Astrocyte (in vitro differentiated cells and primary cell): ENCODE measurements around the gene B4GALT5. TPM values are rescaled to one million over a fixed set of nuclear protein-coding genes. Genes with fewer than 3 reads are reported as not detected.

ENCODE experiments used
- DNase-seq: peaks from one replicate; pipeline ENCODE4 v3.0.0-alpha.2; 2010; ENCODE audit warnings: low read depth
- FAIRE-seq: peaks from 2 replicates; lab custom pipeline; 2011; peaks lifted over from hg19 to GRCh38; lab: Jason Lieb, UNC
- H2AFZ ChIP-seq: 2 replicates; pipeline ENCODE4 v1.6.0; 2012; ENCODE audit warnings: low read depth, low read length, inconsistent platforms
- H3K27ac ChIP-seq: 2 replicates; pipeline ENCODE4 v1.5.1; 2011; ENCODE audit warnings: low read depth, low read length, inconsistent platforms
- H3K27me3 ChIP-seq: 2 replicates; pipeline ENCODE4 v1.6.0; 2011; ENCODE audit warnings: low read length, inconsistent platforms; ENCODE audit not compliant: insufficient read depth
- H3K36me3 ChIP-seq: 2 replicates; pipeline ENCODE4 v1.5.1; 2011; ENCODE audit warnings: low read length, inconsistent platforms; ENCODE audit not compliant: insufficient read depth
- H3K4me1 ChIP-seq: 2 replicates; pipeline ENCODE4 v1.5.1; 2011; ENCODE audit warnings: low read length, inconsistent platforms; ENCODE audit not compliant: insufficient read depth
- H3K4me2 ChIP-seq: 2 replicates; pipeline ENCODE4 v1.6.0; 2012; ENCODE audit warnings: low read length, inconsistent platforms
- H3K4me3 ChIP-seq: 2 replicates; pipeline ENCODE4 v1.5.1; 2011; ENCODE audit warnings: low read depth, mild to moderate bottlenecking, low read length, inconsistent platforms; ENCODE audit not compliant: insufficient read depth
- H3K79me2 ChIP-seq: 2 replicates; pipeline ENCODE4 v1.6.0; 2012; ENCODE audit warnings: mild to moderate bottlenecking, low read length, inconsistent platforms; ENCODE audit not compliant: insufficient read depth
- H3K9ac ChIP-seq: 2 replicates; pipeline ENCODE4 v1.6.0; 2012; ENCODE audit warnings: mild to moderate bottlenecking, low read length, inconsistent platforms
- H3K9me3 ChIP-seq: 2 replicates; pipeline ENCODE4 v1.5.1; 2012; ENCODE audit warnings: low read depth, mild to moderate bottlenecking, low read length, inconsistent platforms; ENCODE audit not compliant: insufficient read depth
- H4K20me1 ChIP-seq: 2 replicates; pipeline ENCODE4 v1.6.0; 2012; ENCODE audit warnings: low read length, inconsistent platforms; ENCODE audit not compliant: insufficient read depth
- H3K27ac Mint-ChIP-seq: one replicate; pipeline ENCODE4 v1.8.0; 2021; ENCODE audit warnings: mild to moderate bottlenecking, mixed read lengths; ENCODE audit not compliant: unreplicated experiment
- H3K27me3 Mint-ChIP-seq: one replicate; pipeline ENCODE4 v1.8.0; 2021; ENCODE audit warnings: low read depth, mixed read lengths; ENCODE audit not compliant: unreplicated experiment
- H3K36me3 Mint-ChIP-seq: one replicate; pipeline ENCODE4 v1.8.0; 2021; ENCODE audit warnings: low read depth, mixed read lengths; ENCODE audit not compliant: unreplicated experiment
- H3K4me1 Mint-ChIP-seq: one replicate; pipeline ENCODE4 v1.8.0; 2021; ENCODE audit warnings: low read depth, mixed read lengths; ENCODE audit not compliant: unreplicated experiment
- H3K4me3 Mint-ChIP-seq: one replicate; pipeline ENCODE4 v1.8.0; 2021; ENCODE audit warnings: mild to moderate bottlenecking, moderate library complexity, mixed read lengths; ENCODE audit not compliant: unreplicated experiment
- H3K9me3 Mint-ChIP-seq: one replicate; pipeline ENCODE4 v1.8.0; 2021; ENCODE audit warnings: mild to moderate bottlenecking, mixed read lengths; ENCODE audit not compliant: unreplicated experiment
- EZH2 ChIP-seq: IDR thresholded peaks from 2 replicates; pipeline ENCODE4 v1.6.1; 2012; ENCODE audit warnings: mild to moderate bottlenecking, low read length, inconsistent platforms; ENCODE audit not compliant: insufficient read depth
- total RNA-seq: library from RNA; stranded (reverse); gene quantifications from 2 replicates; pipeline ENCODE4 v1.2.1, GENCODE V29; 2021
- TF ChIP-seq, protein P1 (sequence below): IDR thresholded peaks from 2 replicates; pipeline ENCODE4 v1.5.1; 2011; ENCODE audit warnings: low read depth, mild to moderate bottlenecking, inconsistent platforms, low read length, moderate library complexity; ENCODE audit not compliant: insufficient read depth

The B4GALT5 gene
- total RNA-seq, 1 donor from 2014 or later: 41.9 TPM

DNA sequence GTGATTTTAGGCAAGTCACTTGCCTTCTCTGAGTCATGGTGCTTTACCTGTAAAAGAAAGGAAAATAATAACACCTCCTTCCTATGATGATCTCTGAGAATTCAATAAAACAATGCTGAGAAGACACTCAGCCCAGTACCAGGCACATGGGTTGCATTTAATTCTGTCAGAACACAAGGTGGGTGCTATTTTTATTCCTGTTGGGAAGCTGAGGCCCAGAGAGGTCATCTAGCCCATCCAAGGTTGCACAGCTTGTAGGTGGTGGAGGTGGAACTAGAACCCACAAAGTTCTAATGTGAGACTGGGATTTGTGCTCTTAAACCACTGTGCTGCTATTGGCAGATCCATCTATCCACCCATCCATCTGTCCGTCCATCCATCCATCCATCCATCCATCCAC lies 106.1 kb downstream of the B4GALT5 start:
- no peaks in the 10 kb centered on the region for H4K20me1 ChIP-seq
- H3K4me3 ChIP-seq: no peak overlapping the region
- Mint-ChIP-seq H3K27ac (no peak overlapping the region), H3K27me3 (peaks cover 33% of the 10 kb centered on the region), H3K36me3 (no peaks in the 10 kb centered on the region), H3K9me3 (no peaks in the 10 kb centered on the region), H3K4me1 (peaks cover 2% of the 10 kb centered on the region), H3K4me3 (no peak overlapping the region)
- no peaks in the 10 kb centered on the region for H3K79me2 ChIP-seq
- H3K4me1 ChIP-seq: peaks cover 6% of the 10 kb centered on the region
- peaks cover 5% of the 10 kb centered on the region for H3K27me3 ChIP-seq
- no peak overlapping the region for H3K4me2 ChIP-seq
- no peak overlapping the region for H2AFZ ChIP-seq
- FAIRE-seq (no peak), DNase-seq (no peak)
- TF ChIP-seq EZH2: no peak
- TF ChIP-seq, protein P1, sequence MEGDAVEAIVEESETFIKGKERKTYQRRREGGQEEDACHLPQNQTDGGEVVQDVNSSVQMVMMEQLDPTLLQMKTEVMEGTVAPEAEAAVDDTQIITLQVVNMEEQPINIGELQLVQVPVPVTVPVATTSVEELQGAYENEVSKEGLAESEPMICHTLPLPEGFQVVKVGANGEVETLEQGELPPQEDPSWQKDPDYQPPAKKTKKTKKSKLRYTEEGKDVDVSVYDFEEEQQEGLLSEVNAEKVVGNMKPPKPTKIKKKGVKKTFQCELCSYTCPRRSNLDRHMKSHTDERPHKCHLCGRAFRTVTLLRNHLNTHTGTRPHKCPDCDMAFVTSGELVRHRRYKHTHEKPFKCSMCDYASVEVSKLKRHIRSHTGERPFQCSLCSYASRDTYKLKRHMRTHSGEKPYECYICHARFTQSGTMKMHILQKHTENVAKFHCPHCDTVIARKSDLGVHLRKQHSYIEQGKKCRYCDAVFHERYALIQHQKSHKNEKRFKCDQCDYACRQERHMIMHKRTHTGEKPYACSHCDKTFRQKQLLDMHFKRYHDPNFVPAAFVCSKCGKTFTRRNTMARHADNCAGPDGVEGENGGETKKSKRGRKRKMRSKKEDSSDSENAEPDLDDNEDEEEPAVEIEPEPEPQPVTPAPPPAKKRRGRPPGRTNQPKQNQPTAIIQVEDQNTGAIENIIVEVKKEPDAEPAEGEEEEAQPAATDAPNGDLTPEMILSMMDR: no peak
- no peak overlapping the region for H3K27ac ChIP-seq
- no peaks in the 10 kb centered on the region for H3K9me3 ChIP-seq
- no peak overlapping the region for H3K9ac ChIP-seq
- H3K36me3 ChIP-seq: no peaks in the 10 kb centered on the region

DNA sequence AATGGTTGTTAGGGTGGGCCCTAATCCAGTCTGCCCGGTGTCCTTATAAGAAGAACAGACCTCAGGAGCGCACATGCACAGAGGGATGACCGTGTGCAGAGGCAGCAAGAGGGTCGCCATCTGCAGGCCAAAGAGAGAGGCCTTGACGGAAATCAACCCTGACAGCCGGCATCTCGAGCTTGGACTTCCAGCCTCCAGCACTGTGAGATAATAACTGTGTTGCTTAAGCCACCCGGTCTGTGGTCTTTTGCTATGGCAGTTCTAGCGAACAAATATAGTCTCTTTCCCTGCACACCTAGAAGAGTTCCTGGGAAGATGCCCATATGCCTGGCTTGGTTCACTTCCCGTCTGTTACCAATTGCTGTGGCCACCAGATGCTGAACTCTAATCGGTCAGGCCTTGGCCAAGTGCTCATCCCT lies 110.5 kb downstream of the B4GALT5 start:
- no peak overlapping the region for H3K4me3 Mint-ChIP-seq

More for the DNA sequence above, 110.5 kb downstream of the B4GALT5 start:
- Histone ChIP-seq H3K4me3 (no peak overlapping the region), H3K4me2 (no peak overlapping the region), H2AFZ (no peak overlapping the region), H3K36me3 (no peaks in the 10 kb centered on the region), H4K20me1 (no peaks in the 10 kb centered on the region), H3K79me2 (no peaks in the 10 kb centered on the region), H3K4me1 (peaks cover 6% of the 10 kb centered on the region), H3K27me3 (peaks cover 7% of the 10 kb centered on the region), H3K27ac (no peak overlapping the region), H3K9me3 (no peaks in the 10 kb centered on the region), H3K9ac (no peak overlapping the region)
- no peaks in the 10 kb centered on the region for H3K4me1 Mint-ChIP-seq
- TF ChIP-seq, protein P1: peak; percentile 38
- TF ChIP-seq EZH2: no peak
- DNase-seq (peak; percentile 42), FAIRE-seq (no peak)
- no peaks in the 10 kb centered on the region for H3K9me3 Mint-ChIP-seq
- peaks cover 23% of the 10 kb centered on the region for H3K27me3 Mint-ChIP-seq
- H3K36me3 Mint-ChIP-seq: no peaks in the 10 kb centered on the region
- H3K27ac Mint-ChIP-seq: no peak overlapping the region
